ENCODE results near the gene LRRC8D.

GRCh38 chr1:89971600-89971999 lies 150.8 kb downstream of the LRRC8D start:
- TF ChIP-seq ZNF384 (IDR thresholded peaks at IDR 0.05) (no peak), SP1 (IDR thresholded peaks at IDR 0.05) (no peak), LEF1 (IDR thresholded peaks at IDR 0.05; ENCODE audit: borderline replicate concordance) (no peak), ARNT (IDR thresholded peaks at IDR 0.05) (no peak), SUZ12 (IDR thresholded peaks at IDR 0.05) (no peak), ELF4 (IDR thresholded peaks at IDR 0.05) (no peak), PKNOX1 (IDR thresholded peaks at IDR 0.05) (no peak), TARDBP (IDR thresholded peaks at IDR 0.05) (no peak)

All from HEK293T (cell line).